Nephron (organoid): ENCODE data around the gene AASDH.

Source experiments
- H3K27ac Mint-ChIP-seq, 3 experiments: 2 replicates each; pipeline ENCODE4 v1.8.0; 2020; ENCODE audit warnings: mixed read lengths in 3 of 3, mild to moderate bottlenecking in 2 of 3, moderate library complexity in 1 of 3
- H3K27me3 Mint-ChIP-seq: 2 replicates; pipeline ENCODE4 v1.8.0; 2021; ENCODE audit warnings: low read depth, mild to moderate bottlenecking, moderate library complexity, mixed read lengths
- H3K36me3 Mint-ChIP-seq: 2 replicates; pipeline ENCODE4 v1.8.0; 2020; ENCODE audit warnings: low read depth, mixed read lengths
- H3K4me1 Mint-ChIP-seq: 2 replicates; pipeline ENCODE4 v1.8.0; 2020; ENCODE audit warnings: mixed read lengths
- H3K4me3 Mint-ChIP-seq, 3 experiments: 2 replicates each; pipeline ENCODE4 v1.8.0; 2020; ENCODE audit warnings: mild to moderate bottlenecking in 3 of 3, mixed read lengths in 3 of 3, moderate library complexity in 2 of 3
- H3K9me3 Mint-ChIP-seq: 2 replicates; pipeline ENCODE4 v1.8.0; 2020; ENCODE audit warnings: mixed read lengths
- CTCF ChIP-seq, 3 experiments: fragments of 200-600 bp; sonication (generic); IDR thresholded peaks; one replicate each; pipeline ENCODE4 v1.5.0; 2021; ENCODE audit warnings: antibody characterized with exemption in 3 of 3; ENCODE audit not compliant: unreplicated experiment in 3 of 3

AASDH gene

DNA sequence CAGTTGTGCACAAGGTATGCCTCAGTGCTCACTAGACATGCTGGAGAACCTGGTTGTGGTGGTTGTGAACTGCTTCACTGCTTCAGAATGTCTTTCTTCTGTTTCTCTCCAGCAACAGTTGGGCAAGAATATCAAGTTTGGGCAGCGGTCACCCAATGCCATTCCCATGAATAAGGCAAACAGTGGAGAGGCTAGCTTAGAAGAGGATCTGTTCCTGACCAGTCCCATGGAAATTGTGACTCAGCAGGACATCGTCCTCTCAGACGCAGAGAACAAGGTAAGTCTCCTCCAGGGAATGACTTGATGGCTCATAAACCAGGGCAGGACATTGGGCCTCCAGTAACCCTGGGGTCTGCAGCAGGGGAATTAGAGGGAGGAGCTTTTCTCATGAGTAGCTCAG is 79.9 kb downstream of the AASDH start:
- Mint-ChIP-seq H3K27me3 (no peaks in the 10 kb centered on the region), H3K4me3 (no peak overlapping the region), H3K36me3 (peaks cover 41% of the 10 kb centered on the region), H3K9me3 (no peaks in the 10 kb centered on the region), H3K4me1 (peaks cover 33% of the 10 kb centered on the region), H3K27ac (no peak overlapping the region)
- no peak for TF ChIP-seq CTCF (IDR thresholded peaks at IDR 0.05; ENCODE audit: unreplicated experiment in 3 of 3)

GRCh38 chr4:56305390-56305789 is 81.9 kb downstream of the AASDH start:
- Mint-ChIP-seq H3K36me3 (peaks cover 30% of the 10 kb centered on the region), H3K9me3 (no peaks in the 10 kb centered on the region), H3K27me3 (no peaks in the 10 kb centered on the region), H3K4me3 (no peak overlapping the region), H3K4me1 (peaks cover 28% of the 10 kb centered on the region), H3K27ac (no peak overlapping the region)
- TF ChIP-seq CTCF (IDR thresholded peaks at IDR 0.05; ENCODE audit: unreplicated experiment in 3 of 3): no peak

DNA sequence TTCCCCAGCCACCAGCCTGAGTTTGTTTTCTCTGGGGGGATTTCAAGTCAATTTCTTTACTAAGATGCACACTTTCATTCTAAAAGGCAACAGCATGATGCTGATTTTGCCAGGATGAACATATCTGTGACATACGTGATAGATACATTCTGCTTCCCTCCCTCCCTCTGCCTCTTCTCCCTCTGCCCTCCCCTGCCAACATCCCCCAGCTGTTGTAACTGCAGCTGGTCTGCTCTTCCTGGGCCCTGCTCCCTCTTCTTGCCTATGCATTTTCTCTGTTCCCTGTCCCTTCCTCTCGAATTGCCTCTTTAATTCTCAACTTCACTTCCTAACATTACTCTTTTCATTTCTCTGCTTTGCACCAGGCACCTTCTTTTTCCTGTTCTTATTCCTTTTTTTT is 83.4 kb downstream of the AASDH start:
- no peak overlapping the region for H3K4me3 Mint-ChIP-seq
- peaks cover 21% of the 10 kb centered on the region for H3K4me1 Mint-ChIP-seq
- no peaks in the 10 kb centered on the region for H3K9me3 Mint-ChIP-seq
- peak overlapping the region in 1 of 3 experiments; percentile 13 for H3K27ac Mint-ChIP-seq
- H3K27me3 Mint-ChIP-seq: no peaks in the 10 kb centered on the region
- TF ChIP-seq CTCF (IDR thresholded peaks at IDR 0.05; ENCODE audit: unreplicated experiment in 3 of 3): no peak
- peaks cover 22% of the 10 kb centered on the region for H3K36me3 Mint-ChIP-seq

- Mint-ChIP-seq H3K4me3 (no peak overlapping the region), H3K9me3 (no peaks in the 10 kb centered on the region), H3K4me1 (peaks cover 20% of the 10 kb centered on the region), H3K27ac (no peak overlapping the region), H3K36me3 (peaks cover 12% of the 10 kb centered on the region), H3K27me3 (no peaks in the 10 kb centered on the region)
- TF ChIP-seq CTCF (IDR thresholded peaks at IDR 0.05; ENCODE audit: unreplicated experiment in 3 of 3): no peak
Measured at GRCh38 chr4:56302760-56303159, 84.5 kb downstream of the AASDH start.

GRCh38 chr4:56301997-56302496 is 85.2 kb downstream of the AASDH start:
- TF ChIP-seq CTCF (IDR thresholded peaks at IDR 0.05; ENCODE audit: unreplicated experiment in 3 of 3): no peak

GRCh38 chr4:56301181-56301996 is 85.9 kb downstream of the AASDH start:
- H3K4me1 Mint-ChIP-seq: peaks cover 20% of the 10 kb centered on the region
- peak; percentile 94 to 95 (median 95) for TF ChIP-seq CTCF (IDR thresholded peaks at IDR 0.05; ENCODE audit: unreplicated experiment in 3 of 3)
- peak overlapping the region; percentile 75 to 80 (median 75) for H3K27ac Mint-ChIP-seq
- H3K36me3 Mint-ChIP-seq: peaks cover 5% of the 10 kb centered on the region
- no peaks in the 10 kb centered on the region for H3K9me3 Mint-ChIP-seq
- no peak overlapping the region for H3K4me3 Mint-ChIP-seq
- H3K27me3 Mint-ChIP-seq: no peaks in the 10 kb centered on the region

More at GRCh38 chr4:56301997-56302496, 85.2 kb downstream of the AASDH start:
- no peaks in the 10 kb centered on the region for H3K27me3 Mint-ChIP-seq
- H3K36me3 Mint-ChIP-seq: peaks cover 5% of the 10 kb centered on the region
- H3K9me3 Mint-ChIP-seq: no peaks in the 10 kb centered on the region
- H3K4me3 Mint-ChIP-seq: no peak overlapping the region
- H3K27ac Mint-ChIP-seq: peak overlapping the region in 2 of 3 experiments; percentile 73 to 75
- peaks cover 20% of the 10 kb centered on the region for H3K4me1 Mint-ChIP-seq
